HG02840 (cell line): ENCODE data around the gene HSH2D.
A peak's percentile ranks its signal among the peaks of the same experiment; 100 is the strongest.

Source experiments
- ATAC-seq: cut with Tn5 transposase; IDR thresholded peaks from one replicate; pipeline ENCODE4 v1.9.1; 2021; ENCODE audit warnings: mild to moderate bottlenecking, moderate library complexity, moderate number of reproducible peaks; ENCODE audit not compliant: unreplicated experiment, low FRiP score

The HSH2D gene

DNA sequence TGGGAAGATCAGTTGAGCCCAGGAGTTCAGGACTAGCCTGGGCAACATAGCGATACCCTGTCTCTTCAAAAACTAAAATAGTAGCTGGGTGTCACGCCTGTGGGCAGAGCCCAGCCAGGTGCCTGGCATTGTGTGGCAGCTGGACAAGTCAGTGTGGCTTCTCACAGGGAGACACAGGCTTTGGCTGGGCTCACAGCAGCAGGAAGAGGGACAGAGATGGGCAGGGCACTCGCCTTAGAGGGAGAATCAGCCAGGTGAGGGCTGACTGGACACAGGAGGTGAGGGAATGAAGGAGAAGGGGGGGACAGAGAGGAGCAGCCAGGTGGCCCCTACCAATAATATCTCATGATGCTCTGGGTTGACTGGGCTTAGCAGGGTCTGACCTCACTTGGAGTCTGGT, 45.0 kb downstream of the HSH2D start:
- no peak for ATAC-seq

DNA sequence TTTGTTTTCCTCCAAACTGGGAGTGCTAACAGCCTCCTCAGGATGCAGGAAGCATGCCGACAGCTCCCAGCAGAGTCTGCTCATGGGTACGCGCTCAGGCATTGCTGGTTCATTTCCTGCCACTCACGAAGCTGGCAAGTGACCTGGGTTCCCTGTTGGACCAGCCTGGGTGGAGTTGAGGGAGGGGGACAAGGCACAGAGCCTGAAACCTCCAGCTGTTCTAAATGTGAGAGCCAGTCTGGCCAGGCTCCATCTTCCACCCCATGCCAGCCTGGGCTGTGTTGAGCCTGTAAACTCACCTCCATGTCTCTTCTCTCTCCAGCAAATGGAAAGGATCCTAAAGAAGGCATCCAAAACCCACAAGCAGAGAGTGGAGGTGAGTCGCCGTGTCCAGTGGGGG, 46.7 kb downstream of the HSH2D start:
- no peak for ATAC-seq

DNA sequence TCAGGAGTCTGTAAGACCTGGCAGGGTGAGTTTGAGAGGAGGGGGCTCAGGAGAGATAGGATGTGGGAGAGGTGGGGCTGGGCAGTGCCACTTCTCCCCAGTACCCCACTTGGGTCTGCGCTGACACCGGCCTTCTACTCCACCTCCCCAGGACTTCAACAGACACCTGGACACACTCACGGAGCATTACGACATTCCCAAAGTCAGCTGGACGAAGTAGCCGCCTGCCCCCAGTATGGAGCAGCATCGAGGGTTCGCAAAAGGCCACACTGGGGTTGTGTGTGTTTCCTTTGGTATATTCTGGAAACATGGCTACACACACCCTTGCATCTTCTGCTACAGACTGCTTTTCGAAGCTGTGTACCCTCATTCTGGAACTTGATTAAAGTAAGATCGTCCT, 47.3 kb downstream of the HSH2D start:
- ATAC-seq, result no peak

DNA sequence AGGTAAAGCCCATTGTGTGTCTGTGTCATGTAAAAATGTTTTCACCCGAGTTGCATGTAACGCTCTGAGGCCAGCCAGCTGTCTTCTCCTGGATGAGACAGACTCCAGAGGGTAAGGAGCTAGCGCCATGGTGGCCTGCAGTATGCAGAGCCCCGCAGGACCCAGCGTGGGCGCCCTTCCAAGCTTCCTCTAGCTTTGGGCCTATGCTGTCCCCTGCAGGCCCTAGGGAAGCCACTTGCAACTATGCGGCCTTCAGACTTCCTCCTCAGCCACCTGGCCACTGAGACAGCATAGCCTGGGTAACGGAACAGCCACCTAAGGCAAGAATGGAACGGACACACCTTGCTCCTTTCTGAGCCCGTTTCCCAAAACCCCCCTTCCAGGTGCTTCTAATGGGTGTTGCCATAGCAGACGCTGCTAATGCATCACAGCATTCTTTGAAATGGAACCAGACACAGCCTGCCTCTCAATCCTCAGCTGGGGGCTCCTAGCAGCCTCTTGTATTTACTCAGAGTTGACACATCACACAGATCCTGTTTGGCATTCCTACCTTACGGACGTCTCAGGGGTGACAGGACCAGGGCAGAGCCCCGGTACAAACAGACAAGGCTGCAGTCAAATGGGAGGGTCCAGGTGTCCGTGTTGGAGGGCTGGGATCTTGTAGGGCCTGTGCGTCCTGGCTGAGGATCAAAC, 47.9 kb downstream of the HSH2D start:
- ATAC-seq, result no peak

DNA sequence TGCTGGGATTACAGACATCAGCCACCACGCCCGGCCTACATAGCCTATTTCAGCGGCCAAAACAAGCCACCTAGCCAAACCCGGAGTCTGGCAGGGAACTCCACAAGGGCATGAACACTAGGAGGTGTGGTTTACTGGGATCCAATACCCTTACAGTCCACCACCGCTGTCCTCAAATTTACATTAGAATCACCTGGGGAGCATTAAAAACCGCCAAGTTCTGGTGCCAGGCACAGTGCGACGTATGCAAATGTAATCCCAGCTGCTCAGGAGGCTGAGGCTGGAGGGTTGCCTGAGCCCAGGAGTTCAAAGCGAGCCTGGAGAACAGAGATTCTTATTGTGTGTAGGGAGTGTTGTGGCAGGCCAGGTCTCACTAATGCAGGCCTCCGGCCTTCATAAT, 50.0 kb downstream of the HSH2D start:
- no peak for ATAC-seq

DNA sequence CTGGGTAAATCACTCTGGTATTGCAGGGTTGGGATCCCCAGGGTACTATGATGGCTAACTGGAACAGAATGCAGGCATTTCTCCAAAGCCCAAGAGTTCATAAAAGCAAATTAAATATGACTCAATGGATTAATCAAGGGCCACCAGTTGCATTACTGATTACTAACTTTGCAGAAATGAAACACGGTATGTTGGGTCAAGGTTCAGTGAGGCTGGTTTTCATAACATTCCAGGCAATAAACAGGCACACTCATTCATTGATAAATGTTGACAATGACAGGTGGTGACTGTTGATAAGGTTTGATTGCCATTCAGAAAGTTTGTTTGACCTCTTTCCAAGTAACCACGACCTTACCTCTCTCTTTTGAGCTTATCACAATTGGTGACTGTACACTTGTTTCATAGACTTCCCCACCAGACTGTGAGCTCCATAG, 53.7 kb downstream of the HSH2D start:
- ATAC-seq, result peak; percentile 6

DNA sequence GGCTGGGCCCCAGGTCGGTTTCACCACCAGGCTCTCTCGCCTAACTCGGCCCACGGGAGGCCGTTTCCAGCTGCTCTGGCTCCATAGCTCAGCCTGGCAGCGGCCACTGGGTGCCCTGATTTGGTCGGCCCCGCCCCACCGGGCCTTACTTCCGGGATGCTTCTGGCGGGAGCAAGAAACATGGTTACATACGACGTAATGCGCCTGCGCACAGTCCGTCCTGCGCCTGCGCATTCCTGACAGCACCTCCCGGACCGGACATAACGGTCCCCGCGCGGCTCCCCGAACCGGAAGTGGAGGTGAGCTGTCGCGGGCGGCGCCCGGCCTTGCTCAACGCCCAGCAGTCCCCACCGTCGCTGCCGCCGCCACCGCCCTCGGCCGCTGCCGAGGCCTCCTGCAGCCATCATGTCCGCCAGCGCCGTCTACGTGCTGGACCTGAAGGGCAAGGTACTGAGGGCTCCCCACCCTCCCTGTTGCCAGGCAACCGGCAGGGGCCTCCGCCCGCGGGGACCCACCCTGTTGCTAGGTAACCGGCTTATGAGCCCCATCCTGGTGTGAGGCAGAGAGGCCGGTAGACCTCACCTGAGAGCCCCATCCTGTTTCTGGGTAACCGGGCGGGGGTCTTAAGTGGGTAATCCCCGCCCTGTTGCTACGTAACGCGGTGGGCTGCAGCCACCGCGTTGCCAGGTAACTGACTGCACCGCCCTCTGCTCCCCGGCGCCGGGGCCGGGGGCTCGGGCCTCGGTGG, 54.3 kb downstream of the HSH2D start, which contains the start of gene AP1M1:
Gene AP1M1, plus strand, starts transcription at position 290 of the 748 bp plus-strand sequence. Its CDS starts 116 bp downstream, at position 406.
- peak; percentile 88 for ATAC-seq

DNA sequence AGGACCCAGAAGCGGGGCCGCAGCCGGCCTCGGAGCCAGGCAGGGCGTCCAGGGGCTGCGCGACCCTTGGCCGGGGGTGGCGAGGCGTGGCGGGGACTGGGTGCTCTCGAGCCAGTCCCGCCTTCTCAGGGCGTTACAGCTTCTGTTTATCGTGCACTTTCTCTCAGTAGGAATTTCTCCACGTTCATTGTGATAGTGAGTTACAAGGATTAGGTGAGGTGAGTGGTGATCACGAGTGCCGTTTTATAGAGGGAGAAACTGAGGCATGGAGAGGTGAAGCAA, 54.8 kb downstream of the HSH2D start:
- no peak for ATAC-seq

DNA sequence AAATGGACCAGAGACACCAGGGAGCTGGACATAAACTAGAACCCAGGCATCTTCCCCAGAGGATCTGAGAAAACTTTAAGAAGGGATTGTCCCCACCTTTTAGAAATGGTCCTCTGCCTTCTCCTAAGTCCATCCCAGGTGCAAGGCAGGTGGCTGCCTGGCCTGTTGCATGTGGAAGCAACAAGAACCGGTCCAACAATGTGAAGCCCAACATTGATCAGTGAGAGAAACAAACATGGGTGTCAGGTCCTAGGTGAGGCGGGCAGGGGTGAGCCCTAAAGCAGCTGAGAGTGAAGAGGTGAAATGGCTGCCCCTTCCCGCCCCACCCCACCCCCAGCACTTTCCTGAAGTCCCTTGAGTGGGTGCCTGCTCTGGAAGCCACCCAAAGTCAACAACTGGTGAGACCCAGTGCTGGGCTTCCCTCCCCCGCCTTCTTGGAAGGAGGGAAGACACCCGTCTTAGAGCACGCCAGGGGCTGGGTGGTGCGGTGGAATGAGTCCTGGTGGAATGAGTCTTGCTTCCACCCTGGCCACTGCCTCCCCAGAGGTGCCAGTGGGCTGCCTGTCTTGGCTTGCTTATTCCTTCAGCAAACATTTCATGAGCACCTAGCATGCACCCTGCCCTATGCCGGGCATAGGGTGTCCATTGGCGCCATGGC, 55.9 kb downstream of the HSH2D start:
- no peak for ATAC-seq

DNA sequence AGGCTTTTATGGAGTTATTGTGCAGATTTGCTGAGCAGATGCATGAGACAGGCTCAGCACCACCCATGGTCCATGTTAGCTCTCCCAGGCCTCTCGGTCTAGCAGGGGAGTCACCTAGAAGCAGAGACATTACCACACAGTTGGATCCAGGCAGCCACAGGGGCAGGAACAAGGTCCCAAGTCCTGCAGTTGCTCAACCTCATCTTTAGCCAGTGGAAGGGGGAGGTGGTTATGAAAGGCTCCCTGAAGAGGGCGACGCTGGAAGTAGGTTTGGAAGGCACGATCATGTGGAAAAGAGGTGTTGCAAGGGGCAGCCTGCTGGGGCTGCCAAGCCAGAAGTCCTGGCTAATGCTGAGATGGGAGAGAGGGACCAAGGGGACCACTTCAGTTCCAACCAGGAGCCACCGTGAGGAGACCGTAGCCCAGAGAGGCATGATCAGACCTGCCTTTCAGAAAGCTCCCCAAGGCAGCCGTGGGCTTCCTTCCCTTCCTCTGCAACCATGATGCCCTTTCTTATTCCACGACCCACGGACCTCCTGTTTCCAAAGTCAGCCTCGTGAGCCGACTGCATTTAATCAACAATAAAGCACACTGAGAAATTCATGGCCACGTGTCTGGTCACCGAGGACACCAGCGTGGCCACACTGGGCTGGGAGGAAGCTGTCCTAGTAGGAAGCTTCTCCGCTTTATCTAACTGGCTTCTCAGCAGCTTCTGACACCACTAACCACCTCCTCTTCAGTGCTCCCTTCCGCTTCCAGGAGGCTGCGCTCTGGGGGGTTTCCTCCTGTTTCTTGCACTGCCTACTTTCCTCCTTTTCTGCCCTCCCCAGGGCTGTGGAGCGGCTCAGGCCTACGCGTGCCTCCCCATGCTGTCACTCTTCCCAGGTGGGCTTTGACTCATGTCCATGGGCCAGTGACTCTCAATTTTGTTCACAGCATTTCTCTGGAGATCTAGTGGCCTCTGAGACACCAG, 56.8 kb downstream of the HSH2D start:
- ATAC-seq, result no peak

DNA sequence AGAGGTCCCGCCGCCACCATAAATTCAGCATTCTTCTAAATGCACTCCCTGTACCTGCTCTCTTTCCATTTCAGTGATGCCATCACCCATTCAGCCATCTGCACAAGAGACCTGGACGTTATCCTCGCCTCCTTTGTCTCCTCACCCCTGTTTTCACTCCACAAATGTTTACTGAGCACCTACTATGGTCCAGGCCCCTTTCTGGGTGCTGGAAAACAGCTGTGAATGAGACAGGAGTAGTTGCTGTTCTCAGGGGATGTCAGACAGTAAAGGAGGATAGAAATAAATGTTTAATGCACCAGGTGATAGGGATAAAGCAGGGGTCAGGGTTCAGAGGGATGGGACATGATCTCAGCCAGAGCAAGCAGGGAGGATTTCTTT, 57.5 kb downstream of the HSH2D start:
- ATAC-seq, result no peak

DNA sequence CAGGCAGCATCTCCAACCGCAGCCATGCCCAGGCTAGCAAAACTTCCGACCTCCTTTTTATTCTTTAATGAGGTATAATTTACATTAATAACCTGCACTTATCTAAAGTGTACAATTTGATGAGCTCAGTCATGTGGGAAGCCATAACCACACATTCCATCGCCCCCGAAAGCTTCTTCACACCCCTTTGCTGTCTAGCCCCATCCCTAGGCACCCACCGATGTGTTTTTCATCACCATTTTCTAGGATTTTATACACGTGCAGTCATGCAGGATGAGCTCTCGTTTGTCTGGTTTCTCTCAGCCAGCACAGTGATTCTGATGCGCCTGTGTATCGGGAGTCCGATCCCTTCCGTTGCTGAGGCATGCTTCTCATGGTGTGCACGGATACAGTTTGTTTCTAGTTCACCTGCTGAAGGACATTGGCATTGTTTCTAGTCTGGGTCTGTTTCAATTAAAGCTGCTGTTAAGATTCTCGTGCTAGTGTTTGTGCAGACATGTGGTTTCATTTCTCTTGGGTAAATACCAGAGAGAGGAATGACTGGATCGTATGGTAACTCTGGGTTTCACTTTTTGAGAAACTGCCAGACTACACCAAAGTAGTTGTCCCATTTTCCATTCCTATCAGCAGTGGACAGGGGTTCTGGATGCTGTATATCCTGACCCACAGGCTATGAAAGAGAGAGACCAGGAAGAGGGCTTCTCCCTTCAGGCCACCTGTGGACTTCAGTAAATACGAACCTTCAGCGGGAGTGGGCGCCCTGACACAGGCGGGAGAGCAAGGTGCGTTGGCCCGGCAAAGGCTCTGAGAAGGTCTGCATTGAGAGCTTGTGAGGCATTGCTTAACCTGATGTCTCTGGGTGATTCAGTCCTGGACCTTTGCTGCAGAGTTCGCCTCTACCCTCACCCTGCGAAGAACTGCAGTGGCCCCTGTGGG, 59.1 kb downstream of the HSH2D start:
- ATAC-seq, result no peak

DNA sequence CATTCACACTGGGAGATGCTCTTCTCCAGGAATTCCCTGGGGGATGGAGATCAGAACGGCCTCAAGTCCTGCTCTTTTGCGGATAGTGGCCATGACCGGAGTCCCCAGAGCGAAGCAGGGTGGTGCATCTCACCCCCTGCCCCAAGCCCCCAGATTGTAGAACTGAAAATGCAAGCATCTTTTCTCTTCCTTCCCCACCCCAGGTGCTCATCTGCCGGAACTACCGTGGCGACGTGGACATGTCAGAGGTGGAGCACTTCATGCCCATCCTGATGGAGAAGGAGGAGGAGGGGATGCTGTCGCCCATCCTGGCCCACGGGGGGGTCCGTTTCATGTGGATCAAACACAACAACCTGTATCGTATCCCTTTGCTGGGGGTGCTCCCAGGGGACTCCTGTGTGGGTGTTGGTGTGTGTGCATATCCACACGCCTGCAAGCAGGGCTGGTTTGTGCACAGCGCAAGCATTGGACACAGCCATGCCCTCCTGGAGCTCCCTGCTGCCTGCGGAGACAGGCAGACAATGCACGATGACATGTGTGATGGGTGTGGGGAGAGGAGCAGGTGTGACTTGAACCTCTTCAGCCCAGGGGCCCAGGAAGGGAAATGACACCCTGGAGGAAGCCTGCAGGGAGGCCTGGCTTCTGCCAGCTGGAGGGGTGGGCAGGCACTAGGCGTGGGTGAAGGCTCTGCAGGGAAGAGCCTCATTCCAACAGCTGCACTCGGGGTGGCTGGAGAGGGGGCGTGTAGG, 59.9 kb downstream of the HSH2D start:
- ATAC-seq, result no peak

DNA sequence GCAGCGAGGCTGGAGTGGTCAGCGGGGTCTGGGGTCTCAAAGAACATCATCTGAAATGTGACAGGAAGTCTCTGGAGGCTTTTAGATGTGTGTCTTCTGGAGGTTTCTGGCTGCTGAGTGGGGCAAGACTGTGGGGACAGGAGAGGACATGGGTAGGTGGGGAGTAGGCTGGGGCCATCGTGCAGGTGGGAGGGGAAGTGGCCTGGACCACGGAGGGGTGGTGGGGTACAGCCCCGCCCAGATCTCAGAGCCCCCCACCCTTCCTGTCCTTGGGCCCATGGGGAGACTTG, 60.5 kb downstream of the HSH2D start:
- ATAC-seq, result no peak

DNA sequence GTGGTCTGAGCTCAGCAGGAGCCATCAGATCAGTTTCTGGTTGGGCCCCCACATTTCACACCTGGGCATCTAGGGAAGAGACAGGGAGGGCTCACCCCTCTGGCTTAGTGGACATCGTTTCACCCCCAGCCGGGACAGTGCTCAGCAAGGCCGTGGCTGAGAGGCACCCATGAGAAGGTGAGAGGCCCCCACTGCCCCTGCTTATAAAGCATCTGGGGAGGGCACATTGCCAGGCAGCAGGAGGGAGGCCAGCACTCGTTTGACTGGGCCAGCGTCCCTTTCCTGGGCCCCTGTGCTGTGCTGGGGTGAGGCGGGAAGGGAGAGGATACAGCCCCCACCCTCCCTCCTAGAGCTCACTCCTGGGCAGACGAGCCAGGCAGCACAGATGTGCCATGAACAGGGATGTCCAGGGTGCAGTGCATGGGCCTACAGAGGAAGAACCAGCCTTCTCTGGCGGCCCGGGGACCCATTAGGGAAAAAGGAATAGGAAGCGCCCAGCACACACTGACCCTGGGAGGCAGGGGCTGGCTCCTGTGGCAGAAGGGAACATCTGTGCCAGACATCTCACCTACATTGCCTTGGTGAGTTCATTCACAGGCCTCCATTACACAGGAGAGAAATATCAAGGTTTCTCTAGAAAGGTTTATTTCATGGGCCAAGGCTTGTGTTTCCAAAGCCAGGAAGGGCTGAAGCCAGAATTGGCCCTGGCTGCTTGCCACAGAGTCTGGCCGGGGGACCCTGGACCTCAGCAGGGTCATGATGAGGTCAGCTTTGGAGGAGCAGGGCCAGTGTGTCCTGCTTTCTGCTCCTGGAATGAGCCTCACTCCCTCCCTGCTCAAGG, 61.9 kb downstream of the HSH2D start:
- no peak for ATAC-seq

DNA sequence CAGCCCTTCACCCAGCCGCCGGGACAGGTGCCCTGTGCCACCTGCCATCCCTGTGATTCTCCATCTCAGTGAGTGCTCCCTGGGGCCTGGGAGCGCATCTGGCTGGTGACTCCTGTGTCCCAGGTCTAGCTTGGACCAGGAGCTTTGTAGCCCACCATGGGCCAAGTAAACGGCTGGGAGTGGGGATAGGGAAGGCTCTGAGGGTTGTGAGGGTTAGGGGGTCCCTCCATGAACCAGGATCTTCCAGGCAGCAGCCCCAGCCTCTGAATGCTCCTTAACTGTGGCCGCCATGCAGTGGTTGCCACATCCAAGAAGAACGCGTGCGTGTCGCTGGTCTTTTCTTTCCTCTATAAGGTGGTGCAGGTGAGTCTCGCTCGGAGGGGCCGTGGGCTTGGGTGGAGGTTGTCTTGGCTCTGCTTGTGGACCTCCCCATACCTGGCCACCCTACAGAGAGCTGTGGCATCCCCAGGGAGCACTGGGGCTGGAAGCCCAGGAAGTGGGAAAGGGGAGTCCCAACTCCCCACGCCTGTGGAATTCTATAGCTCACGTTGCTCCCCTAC, 62.6 kb downstream of the HSH2D start:
- ATAC-seq, result no peak

DNA sequence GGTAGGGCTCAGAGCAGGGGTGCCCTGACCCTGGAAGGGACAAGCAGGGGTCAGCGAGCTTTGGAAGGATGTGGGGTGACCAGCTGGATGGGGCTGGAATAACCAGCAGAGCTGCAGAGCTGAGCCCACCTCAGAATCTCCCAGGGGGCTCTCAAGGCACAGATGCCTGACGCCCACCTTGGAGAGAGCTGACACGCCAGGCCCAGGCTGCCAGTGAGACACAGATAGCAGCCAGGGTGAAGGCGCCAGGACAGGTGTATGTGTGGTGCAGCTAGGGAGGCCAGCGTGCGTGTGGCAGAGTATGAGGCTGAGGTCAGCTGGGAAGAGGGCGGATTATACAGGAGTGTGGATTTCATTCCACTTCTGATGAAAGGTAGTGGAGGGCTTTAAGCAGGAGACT, 63.2 kb downstream of the HSH2D start:
- no peak for ATAC-seq

DNA sequence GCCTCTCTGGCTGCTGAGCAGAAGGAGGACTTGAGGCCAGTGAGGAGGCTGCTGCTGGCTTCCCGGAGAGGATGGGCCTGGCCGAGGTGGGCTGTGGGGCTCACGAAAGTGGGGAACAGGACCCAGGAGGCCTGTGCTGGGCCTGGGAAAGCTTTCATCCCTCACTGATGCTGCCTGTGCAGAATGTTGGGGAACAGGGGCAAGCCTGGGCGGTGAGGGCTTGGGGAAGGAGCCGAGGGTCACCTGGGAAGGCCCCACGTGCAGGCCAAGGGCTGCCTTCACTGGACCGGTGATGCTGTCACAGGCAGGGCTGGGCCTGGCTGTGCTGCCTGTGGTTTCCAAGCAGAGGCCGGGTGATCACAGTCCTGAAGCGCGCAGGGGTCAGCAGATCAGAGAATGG, 63.6 kb downstream of the HSH2D start:
- no peak for ATAC-seq
